ENCODE results near the gene ZNF212. TPM values are rescaled to one million over a fixed set of nuclear protein-coding genes. Genes with fewer than 3 reads are reported as not detected.
A peak's percentile ranks its signal among the peaks of the same experiment; 100 is the strongest.
"Not testable (repeated sequence)": the region's sequence is repeated elsewhere in the genome, so short reads cannot be mapped to it uniquely, and the experiment has no call there.

ZNF212 gene
- total and polyA plus RNA-seq, 2 experiments from 2014 or later: 11.6 to 14.2 TPM

DNA sequence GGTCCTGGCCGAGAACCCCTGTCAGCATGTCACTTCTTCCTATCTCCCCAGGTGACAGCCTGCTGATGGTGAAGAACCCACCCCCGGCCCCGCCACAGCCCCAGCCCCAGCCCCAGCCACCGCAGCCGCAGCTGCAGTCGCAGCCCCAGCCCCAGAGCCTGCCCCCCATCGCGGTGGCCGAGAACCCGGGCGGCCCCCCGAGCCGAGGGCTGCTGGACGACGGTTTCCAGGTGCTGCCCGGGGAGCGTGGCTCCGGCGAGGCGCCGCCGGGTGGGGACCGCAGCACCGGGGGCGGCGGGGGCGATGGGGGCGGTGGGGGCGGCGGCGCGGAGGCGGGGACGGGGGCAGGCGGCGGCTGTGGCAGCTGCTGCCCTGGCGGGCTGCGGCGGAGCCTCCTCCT, 15.7 kb upstream of the ZNF212 start:
- no peaks in the 10 kb centered on the region for H3K9me3 ChIP-seq (ENCODE audit: low read depth)
- no peak overlapping the region for H3K27ac ChIP-seq
- no peaks in the 10 kb centered on the region for H3K27me3 ChIP-seq
- TF ChIP-seq, protein P1, sequence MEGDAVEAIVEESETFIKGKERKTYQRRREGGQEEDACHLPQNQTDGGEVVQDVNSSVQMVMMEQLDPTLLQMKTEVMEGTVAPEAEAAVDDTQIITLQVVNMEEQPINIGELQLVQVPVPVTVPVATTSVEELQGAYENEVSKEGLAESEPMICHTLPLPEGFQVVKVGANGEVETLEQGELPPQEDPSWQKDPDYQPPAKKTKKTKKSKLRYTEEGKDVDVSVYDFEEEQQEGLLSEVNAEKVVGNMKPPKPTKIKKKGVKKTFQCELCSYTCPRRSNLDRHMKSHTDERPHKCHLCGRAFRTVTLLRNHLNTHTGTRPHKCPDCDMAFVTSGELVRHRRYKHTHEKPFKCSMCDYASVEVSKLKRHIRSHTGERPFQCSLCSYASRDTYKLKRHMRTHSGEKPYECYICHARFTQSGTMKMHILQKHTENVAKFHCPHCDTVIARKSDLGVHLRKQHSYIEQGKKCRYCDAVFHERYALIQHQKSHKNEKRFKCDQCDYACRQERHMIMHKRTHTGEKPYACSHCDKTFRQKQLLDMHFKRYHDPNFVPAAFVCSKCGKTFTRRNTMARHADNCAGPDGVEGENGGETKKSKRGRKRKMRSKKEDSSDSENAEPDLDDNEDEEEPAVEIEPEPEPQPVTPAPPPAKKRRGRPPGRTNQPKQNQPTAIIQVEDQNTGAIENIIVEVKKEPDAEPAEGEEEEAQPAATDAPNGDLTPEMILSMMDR (IDR thresholded peaks at IDR 0.05; ENCODE audit: low read depth, low read length): no peak
- DNase-seq (ENCODE audit: low read depth in 1 of 2, low spot score in 1 of 2): no peak
- H3K4me1 ChIP-seq (ENCODE audit: low read depth): no peaks in the 10 kb centered on the region
- no peak overlapping the region for H3K4me3 ChIP-seq
- peaks cover 8% of the 10 kb centered on the region for H3K36me3 ChIP-seq

DNA sequence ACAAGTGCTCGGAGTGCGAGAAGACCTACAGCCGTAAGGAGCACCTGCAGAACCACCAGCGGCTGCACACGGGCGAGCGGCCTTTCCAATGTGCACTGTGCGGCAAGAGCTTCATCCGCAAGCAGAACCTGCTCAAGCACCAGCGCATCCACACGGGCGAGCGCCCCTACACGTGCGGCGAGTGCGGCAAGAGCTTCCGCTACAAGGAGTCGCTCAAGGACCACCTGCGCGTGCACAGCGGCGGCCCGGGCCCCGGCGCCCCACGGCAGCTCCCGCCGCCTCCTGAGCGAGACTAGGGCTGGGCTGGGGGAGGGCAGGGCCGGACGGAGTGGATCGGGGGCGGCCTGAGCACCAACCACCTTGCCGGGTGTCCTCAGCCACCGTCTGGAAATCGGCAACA, 15.1 kb upstream of the ZNF212 start:
- TF ChIP-seq, protein P1 (IDR thresholded peaks at IDR 0.05; ENCODE audit: low read depth, low read length): no peak
- no peak overlapping the region for H3K4me3 ChIP-seq
- no peaks in the 10 kb centered on the region for H3K9me3 ChIP-seq (ENCODE audit: low read depth)
- peaks cover 3% of the 10 kb centered on the region for H3K36me3 ChIP-seq
- no peaks in the 10 kb centered on the region for H3K27me3 ChIP-seq
- H3K27ac ChIP-seq: no peak overlapping the region
- H3K4me1 ChIP-seq (ENCODE audit: low read depth): no peaks in the 10 kb centered on the region
- no peak for DNase-seq (ENCODE audit: low read depth in 1 of 2, low spot score in 1 of 2)

DNA sequence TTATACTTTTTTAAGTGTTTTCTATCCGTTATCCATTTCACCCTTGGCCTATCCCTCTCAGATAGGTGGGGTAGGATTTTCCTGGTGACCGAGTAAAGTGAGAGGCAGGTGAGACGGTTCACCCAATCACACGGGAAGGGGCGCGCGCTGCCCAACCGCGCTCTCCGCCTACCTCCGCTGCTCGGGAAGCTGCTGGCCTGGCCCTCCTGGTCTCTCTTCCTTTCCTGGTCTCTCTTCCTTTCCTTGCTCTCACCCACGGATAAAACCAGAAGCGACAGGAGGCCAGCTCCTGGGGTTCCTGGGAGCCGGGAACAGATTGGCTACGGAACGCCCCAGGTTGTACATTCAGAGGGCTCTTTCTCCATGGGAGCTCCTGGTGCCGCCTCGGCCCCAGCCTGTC, 14.3 kb upstream of the ZNF212 start:
- TF ChIP-seq, protein P1 (IDR thresholded peaks at IDR 0.05; ENCODE audit: low read depth, low read length): no peak
- Histone ChIP-seq H3K4me3 (no peak overlapping the region), H3K27me3 (no peaks in the 10 kb centered on the region), H3K36me3 (peaks cover 3% of the 10 kb centered on the region), H3K27ac (no peak overlapping the region), H3K9me3 (ENCODE audit: low read depth) (no peaks in the 10 kb centered on the region), H3K4me1 (ENCODE audit: low read depth) (no peaks in the 10 kb centered on the region)
- DNase-seq (ENCODE audit: low read depth in 1 of 2, low spot score in 1 of 2): no peak

DNA sequence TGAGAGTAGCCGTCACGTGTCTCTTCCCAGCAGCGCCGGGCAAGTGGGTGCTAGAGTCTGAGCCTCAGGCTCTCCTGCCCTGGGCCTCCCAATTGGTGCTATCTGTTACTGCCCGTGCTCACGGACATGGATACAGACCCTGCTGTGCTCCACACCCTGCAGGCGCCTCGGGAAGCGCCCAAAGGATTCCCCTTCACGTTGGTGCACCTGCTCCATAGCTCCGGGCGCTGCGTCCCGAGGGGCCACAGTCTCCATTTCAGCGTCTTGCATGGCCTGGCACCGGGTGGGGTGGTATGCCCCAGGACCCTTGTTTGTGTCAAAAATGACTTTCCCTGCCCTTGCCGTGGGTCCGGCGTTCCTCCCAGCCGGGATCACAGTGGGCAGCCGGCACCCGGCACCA, 13.8 kb upstream of the ZNF212 start:
- peaks cover 3% of the 10 kb centered on the region for H3K36me3 ChIP-seq
- no peaks in the 10 kb centered on the region for H3K9me3 ChIP-seq (ENCODE audit: low read depth)
- no peak overlapping the region for H3K27ac ChIP-seq
- H3K27me3 ChIP-seq: no peaks in the 10 kb centered on the region
- no peak overlapping the region for H3K4me3 ChIP-seq
- no peak for DNase-seq (ENCODE audit: low read depth in 1 of 2, low spot score in 1 of 2)
- TF ChIP-seq, protein P1 (IDR thresholded peaks at IDR 0.05; ENCODE audit: low read depth, low read length): no peak
- H3K4me1 ChIP-seq (ENCODE audit: low read depth): no peaks in the 10 kb centered on the region

DNA sequence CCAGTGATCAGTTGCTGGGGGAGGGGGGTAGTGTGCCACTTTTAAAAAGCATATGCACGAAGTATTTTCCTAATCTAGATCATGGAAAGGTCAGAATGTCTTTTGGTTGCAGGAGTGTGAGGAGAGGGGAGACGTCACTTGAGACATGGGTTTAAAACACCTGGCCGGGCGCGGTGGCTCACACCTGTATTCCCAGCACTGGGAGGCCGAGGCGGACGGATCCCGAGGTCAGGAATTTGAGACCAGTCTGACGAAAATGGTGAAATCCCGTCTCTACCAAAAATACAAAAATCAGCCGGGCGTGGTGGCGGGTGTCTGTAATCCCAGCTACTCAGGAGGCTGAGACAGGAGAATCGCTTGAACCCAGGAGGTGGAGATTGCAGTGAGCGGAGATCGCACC, 13.1 kb upstream of the ZNF212 start:
- not testable (repeated sequence) for H3K4me1 ChIP-seq (ENCODE audit: low read depth); H3K27me3 ChIP-seq; H3K4me3 ChIP-seq; H3K9me3 ChIP-seq (ENCODE audit: low read depth); H3K36me3 ChIP-seq; H3K27ac ChIP-seq; DNase-seq (ENCODE audit: low read depth in 1 of 2, low spot score in 1 of 2)

DNA sequence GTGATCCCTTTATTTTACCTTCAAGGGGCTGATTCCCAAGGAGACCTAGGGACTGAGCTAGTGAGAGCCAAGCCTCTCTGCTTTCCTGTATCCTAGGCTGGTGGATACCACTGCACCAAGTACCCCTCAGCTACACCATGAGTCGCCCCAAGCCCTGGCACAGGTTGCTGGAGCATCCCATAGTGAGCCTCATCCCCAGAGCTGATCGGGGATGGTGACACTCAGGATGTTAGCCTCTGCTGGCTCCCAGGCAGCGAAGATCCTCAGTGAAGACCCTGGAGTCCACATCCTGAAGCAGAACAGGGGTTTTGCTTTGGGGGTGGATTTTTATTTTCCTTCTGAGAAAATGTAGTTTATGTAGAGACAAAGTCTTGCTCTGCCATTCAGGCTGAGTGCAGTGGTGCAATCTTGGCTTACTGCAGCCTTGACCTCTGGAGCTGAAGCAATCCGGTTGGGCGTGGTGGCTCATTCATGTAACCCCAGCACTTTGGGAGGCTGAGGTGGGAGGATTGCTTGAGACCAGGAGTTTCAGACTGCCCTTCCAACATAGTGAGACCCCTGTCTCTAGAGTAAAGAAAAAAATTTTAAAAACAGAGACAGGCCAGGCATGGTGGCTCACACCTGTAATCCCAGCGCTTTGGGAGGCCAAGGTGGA, 12.5 kb upstream of the ZNF212 start:
- H3K36me3 ChIP-seq: peaks cover 3% of the 10 kb centered on the region
- no peak overlapping the region for H3K4me3 ChIP-seq
- H3K9me3 ChIP-seq (ENCODE audit: low read depth): no peaks in the 10 kb centered on the region
- H3K4me1 ChIP-seq (ENCODE audit: low read depth): no peaks in the 10 kb centered on the region
- DNase-seq (ENCODE audit: low read depth in 1 of 2, low spot score in 1 of 2): peak in 1 of 2 donors; percentile 21
- no peaks in the 10 kb centered on the region for H3K27me3 ChIP-seq
- TF ChIP-seq, protein P1 (IDR thresholded peaks at IDR 0.05; ENCODE audit: low read depth, low read length): no peak
- no peak overlapping the region for H3K27ac ChIP-seq

All from cardiac muscle cell (in vitro differentiated cells and primary cell).